SKM-1 treated with dmso at 0.1 percent for 144 hours (cell line): ENCODE measurements around the gene JARID2.

Source experiments
- DNase-seq: peaks from one replicate; lab custom pipeline; 2025; ENCODE audit not compliant: unreplicated experiment; lab: John Stamatoyannopoulos, UW

The JARID2 gene

DNA sequence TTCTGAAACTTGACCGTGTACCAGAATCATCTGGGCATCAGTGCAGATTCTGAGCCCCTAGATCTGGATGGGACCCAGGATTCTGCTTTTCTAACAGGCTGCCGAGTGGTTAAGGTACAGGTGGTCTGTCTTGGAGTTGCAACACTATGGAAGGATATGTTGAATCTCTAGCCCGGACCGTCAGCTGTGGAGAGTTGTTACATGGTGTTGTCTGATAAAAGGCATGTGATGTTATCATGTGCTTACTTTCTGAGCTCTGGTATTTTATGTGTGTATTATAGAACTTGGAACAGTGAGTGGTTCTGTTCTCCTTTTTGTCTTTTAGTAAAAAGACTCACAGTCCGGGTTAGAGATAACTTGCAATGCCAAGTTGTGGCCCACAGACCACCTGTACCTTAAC is 123.0 kb downstream of the JARID2 start:
- DNase-seq, result no peak

DNA sequence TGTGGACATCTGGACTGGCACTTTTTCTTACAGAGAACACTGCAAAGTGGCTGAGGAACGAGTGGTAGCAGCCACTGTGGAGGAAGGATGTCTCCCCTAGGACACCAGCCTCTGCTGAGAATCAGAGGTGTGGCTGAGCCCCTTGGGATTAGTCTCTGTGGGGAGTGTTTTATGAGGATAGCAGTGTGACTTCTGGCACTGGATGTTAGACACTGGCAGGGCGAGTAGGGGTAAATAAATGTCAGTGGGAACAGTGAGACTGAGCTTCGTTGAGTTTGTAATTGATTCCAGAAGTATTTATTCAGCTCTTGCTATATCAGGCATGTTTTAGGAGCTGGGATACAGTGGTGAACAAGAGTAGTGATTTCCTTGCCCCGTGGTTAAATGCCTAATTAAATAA is 124.0 kb downstream of the JARID2 start:
- no peak for DNase-seq

GRCh38 chr6:15370733-15371671 is 125.1 kb downstream of the JARID2 start:
- no peak for DNase-seq

GRCh38 chr6:15372932-15373331 is 127.1 kb downstream of the JARID2 start:
- no peak for DNase-seq

GRCh38 chr6:15374119-15374518 is 128.2 kb downstream of the JARID2 start:
- DNase-seq, result no peak

- no peak for DNase-seq
These were observed 129.1 kb downstream of the JARID2 start for GRCh38 chr6:15375018-15375417.

DNA sequence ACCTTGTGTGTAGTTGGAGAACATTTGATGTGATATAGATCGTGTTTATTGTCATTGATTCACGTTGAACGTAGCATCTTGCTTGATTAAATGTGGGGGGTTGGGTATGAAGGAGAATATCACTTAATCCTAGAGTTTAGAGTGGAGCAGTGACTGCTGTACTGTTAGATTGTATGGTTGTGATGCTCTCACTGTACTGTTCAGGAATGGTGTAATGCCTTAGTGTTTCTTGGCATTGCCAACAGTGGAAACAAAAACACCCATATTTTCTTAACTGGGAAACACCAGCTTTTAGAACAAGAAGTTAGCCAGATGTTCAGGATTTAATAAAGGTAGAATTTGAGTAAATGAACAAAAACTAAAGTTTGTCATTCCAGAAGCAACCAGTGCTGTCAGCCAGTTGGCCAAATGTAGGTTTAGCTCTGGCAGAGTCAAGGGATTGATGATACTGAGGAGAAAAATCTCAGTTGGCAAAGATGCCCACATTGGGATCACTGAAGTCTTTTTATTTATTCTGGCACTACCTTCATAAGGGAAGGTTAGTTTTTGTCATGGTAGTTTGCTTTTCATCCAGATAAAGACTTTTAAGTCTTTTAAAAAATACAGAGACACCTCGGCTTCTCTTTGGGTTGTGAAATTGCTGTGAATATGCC is 129.9 kb downstream of the JARID2 start:
- DNase-seq, result no peak

GRCh38 chr6:15376900-15377487 is 131.1 kb downstream of the JARID2 start:
- DNase-seq, result no peak

DNA sequence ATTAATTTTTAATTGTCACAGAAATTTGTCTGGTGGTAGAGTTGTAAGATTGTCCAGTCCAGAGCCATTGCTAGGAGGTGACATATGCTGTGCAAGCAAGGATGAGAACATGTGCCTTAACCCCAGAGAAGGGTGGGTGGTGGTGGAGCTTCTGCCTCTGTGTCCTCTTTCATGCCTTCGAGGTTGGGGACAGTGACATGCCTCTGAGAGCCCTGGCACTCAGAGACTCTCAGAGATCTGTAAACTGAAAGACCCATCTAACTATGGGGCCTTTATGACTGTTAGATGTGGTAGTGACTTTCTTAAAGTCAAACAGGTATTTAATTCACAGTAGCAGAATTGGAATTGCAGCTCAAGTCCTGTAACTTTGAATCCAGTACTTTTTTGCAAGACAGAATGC is 132.4 kb downstream of the JARID2 start:
- DNase-seq, result no peak

DNA sequence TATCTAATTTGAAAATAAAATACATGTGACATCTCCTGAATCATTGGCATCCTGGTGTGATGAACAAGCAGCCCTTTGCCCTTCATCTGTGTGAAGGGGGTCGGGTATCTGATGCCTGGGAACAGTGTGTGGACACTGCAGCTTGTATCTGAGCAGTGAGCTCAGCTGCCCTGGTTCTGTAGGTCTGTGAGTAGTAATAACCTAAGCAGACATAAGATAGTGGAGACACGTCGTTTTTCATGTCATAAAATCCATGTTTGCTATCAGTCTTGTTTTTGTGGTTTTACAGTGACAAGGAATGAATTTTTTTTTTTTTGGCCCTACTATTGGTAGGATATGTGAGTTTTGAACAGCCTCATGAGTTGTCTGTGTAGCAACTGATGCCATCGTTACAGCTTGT is 133.0 kb downstream of the JARID2 start:
- DNase-seq, result no peak

GRCh38 chr6:15380351-15380750 is 134.5 kb downstream of the JARID2 start:
- DNase-seq, result no peak

GRCh38 chr6:15382089-15382488 is 136.2 kb downstream of the JARID2 start:
- no peak for DNase-seq

DNA sequence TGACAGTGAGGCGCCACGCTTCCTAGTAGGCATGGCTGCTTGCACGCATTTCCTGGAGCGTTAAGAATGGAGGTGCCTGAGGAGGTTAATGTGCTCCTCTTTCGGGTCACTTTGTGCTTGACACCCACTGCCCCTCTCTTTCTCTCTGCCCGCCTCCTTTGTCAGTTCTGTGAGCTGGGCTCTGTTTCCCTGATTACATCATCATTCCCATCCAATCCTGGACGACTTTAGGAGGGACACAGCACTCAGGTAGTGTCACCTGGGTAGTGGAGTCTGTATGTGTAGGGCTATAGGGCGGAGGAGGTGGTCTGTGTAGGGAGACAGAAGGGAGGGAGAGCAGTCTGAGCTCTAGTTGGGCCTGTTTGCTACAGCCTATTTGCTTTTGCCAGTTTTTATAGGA is 136.8 kb downstream of the JARID2 start:
- DNase-seq, result no peak

DNA sequence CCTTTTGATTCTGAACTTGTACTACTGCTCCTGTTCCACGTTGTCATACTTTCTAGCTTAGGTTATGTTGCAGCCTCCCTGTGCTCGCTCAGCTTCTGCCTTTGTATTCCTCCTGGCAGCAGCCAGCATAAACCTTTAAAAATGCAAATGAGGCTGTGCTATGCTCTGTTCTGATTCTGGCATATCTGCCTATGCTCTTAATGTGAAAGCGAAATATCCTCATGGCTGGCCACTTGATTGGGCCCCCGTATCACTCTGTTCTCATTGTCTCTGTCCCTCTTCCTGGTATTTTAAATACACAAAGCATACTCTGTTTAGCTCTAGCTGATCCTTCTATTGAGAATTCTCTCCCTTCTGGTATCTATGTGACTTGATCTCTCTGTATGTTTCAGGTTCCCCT is 139.0 kb downstream of the JARID2 start:
- no peak for DNase-seq

- DNase-seq, result no peak
These were observed 139.7 kb downstream of the JARID2 start for GRCh38 chr6:15385521-15385920.

DNA sequence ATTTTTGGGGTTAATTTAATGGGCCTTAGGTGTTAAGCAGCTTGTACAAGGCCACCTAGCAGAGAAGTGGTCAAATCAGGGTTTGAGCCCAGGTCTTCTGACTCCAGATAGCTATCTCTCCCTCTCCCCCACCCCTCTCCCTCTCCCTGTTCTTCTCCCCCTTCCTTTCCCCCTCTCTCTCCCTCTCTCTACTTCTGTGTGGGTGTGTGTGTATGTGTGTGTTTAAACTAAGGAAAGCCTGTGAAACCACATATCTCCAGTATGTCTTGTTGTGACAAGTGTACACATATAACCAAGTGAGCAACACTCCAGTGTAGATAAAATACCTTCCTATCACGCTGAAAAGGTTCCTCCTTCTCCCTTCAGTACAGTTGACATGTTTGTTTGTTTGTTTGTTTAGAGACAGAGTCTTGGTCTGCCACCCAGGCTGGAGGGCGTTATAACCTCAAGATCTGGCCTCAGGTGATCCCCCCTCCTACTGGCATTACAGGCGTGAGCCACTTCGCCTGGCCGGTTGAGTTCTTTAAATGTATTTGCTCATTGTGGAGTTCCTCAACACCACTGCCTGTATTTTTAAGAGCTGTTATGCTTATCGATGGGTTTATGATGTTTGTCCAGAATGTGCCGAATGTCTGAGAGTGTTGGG is 140.4 kb downstream of the JARID2 start:
- DNase-seq, result no peak

DNA sequence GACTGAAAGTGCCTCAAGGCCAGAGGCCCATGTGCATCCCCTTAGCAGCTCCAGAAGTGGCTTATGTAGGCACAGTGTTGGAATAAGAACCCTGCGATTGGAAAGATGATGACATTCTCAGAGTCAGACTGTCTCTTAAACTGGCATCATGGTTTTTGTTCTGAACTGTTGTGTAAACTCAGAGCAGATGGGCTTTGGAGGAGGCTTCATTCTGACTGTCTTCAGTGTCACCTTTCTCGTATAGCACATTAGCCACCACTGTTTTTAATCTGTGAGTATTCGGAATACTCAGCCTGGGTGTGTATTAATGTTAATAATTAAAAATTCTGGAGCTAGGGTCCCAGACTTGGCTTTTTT is 140.9 kb downstream of the JARID2 start:
- no peak for DNase-seq

DNA sequence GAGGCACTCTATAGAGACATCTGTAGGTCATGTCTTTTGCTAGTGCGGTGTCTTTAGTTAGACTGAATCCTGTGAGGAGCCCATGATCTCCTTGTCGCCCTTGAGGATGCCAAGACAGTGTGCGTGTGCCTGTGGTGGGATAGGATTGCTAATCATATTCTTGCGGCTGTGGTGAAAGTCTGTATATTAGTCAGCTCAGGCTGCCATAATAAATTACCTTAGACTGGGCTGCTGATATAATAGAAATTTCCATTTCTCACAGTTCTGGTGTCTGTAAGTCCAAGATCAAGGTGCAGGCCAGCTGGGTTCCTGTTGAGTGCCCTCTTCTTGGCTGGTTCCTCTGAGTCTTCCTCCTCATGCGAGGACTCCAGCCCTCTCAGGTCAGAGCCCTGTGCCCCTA is 141.2 kb downstream of the JARID2 start:
- DNase-seq, result no peak

DNA sequence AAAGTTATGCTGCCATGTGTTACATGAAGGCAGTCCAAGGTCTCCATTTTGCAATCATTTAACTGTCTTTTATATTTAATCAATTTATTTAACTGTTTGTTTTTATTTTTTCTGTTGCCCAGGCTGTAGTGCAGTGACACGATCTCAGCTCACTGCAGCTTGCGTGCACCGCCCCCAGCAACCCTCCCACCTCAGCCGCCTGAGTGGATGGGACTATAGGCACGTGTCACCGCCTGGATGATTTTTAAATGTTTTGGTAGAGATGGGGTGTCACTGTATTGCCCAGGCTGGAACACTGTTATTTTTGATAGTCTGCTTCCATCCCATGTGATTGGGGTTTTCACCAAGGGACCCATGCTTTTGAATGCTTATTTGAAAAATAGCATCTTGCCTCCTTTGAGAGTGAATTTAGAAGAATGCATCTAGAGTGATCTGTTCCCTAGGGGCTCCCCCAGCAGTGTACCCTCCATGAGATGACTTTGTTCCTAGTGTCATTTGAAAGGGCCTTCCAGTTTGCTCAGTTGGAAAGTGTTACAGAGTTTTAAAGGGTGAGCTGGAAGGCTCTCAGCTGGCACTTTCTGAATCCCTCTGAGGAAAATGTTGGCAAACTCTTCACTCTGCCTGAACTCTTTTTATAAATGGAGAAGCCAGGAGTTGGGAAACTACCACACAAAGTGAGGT is 143.4 kb downstream of the JARID2 start:
- DNase-seq, result no peak

DNA sequence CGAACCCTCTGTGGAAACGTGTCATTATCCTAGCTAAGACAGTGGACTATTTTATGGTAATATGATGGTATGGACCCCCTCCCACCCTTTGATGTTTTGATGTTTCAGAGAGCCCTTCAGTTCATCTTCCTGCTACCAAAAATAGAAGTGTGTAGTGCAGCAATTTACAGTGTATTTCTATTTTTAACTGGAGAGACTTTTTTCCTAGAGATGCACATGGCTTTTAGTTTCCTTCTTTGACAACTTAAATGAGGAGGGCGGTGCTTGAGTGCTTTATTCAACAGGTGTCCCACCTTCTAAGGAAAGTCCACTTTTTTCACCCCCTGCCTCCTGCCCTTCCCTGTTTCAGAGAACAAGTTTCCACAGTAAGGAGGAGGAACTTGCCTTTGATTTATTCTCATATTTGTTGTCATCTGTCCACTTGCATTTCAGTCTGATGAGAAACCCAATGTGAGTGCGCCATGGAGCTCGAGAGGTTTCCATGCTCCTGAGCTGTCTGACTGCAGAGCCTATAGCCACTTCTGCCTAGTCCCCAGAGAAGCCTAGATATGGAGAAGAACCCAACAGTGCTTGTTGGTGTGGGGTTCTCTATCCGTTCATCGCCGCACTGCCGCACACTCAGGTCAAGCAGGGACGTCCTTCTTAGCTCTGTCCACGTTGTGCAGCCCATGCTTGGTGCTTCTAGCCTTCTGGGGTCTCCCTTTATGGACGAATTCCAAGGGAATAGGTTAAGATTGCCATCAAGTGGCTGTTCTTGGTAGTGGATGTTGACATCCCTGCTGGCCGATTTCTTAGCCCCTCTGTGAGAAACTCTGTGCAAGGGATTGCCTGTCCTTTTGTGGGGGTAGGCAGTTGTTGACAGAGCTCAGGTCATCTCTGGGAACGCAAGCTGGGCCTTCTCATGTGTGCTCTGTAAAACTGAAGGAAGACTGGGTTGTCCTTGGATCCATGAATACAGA is 144.2 kb downstream of the JARID2 start:
- DNase-seq, result no peak
